Inferior parietal cortex (tissue), 1 donor: ENCODE data around the gene KL.

ENCODE experiments used
- DNase-seq: peaks from one replicate; pipeline ENCODE4 v3.0.0-alpha.2; 2016; ENCODE audit errors: extremely low spot score

Gene KL

DNA sequence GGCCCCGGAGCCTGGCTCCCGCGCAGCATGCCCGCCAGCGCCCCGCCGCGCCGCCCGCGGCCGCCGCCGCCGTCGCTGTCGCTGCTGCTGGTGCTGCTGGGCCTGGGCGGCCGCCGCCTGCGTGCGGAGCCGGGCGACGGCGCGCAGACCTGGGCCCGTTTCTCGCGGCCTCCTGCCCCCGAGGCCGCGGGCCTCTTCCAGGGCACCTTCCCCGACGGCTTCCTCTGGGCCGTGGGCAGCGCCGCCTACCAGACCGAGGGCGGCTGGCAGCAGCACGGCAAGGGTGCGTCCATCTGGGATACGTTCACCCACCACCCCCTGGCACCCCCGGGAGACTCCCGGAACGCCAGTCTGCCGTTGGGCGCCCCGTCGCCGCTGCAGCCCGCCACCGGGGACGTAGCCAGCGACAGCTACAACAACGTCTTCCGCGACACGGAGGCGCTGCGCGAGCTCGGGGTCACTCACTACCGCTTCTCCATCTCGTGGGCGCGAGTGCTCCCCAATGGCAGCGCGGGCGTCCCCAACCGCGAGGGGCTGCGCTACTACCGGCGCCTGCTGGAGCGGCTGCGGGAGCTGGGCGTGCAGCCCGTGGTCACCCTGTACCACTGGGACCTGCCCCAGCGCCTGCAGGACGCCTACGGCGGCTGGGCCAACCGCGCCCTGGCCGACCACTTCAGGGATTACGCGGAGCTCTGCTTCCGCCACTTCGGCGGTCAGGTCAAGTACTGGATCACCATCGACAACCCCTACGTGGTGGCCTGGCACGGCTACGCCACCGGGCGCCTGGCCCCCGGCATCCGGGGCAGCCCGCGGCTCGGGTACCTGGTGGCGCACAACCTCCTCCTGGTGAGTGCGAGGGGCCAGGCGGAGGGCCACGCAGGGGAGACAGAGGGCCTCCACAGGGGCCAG, at the start of gene KL:
KL (plus strand) TSS at position 10 of the 909 bp plus-strand sequence; CDS start at position 28, 18 bp downstream.
- no peak for DNase-seq

DNA sequence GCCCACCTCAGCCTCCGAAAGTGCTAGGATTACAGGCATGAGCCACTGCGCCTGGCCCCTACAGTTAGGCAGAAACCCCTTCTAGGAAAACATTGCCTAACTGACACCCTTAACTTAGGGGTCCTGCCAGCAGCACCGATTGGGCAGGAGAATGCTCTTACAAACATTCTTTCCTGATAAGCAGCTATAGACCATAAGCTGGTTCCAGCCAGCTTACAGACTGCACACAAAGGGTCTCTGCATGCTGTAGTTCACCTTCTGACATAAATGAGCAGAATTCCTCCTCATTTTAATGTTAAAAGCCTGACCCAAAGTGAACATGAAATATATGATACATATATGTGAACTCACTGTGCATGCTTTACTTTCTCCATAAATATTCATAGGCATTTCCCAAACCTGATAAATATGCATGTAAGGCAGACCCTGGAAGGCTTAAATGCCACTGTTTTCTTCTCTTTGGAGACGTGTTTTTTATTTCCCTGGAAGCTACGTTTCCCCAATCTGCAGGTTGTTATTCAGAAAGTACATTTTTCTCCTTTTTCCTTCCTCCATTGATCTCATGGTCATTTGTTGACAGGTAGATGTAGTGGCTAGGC, 48.5 kb upstream of the KL start:
- no peak for DNase-seq

DNA sequence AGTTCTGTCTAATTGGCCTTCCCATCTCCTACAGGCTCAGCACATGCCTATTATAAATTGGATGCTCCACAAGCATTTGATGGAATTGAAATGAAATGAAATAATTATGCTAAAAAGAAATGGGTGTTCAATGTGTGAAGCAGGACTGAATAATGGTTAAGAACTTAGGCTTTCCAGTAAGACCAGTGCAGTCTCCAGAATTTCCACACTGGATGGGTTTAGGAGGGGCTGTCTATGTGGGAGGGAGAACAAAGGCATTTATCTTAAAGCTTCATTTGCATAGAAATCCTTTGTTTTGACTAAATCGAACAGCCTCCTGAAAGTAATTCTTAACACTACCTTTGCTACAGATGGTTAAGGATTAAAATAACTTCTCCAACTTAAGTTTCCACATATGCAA, 47.9 kb upstream of the KL start:
- DNase-seq, result no peak

DNA sequence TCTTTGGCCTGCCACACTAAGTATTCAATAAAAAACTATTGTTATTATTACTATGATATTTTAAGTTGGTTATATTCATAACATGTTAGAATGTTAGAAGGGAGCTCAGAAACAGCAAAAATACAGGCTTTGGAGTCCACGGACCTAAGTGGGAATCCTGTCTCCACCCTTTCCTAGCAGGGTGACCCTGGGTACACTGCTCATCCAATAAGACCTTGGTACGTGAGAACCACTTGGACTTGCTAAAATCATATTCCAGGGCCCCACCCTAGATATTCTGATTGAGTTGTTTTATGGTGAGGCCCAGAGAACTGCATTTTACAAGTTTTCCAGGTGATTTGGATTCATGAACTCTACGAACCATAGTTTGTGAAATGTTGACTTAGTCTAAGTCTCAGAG, 47.4 kb upstream of the KL start:
- no peak for DNase-seq

DNA sequence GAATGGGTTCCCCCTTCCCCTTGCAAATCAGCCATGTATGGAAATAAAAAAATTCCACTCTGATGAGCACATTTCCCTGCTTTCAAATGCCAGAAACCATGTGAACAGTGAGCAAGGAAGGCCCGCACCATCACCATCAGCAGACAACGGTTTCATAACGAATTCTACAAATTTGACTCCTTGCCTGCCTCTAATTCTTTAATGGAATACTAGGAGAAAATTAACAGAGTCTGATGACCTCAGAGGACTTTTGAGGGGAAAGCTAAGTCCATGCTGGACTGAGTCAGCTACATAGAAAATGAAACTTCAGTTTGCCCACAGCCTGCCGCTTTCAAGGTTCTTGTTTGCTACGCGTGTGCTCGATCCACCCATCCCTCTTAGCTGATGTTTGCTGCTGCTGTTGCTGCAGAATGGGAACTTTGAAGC, 46.7 kb upstream of the KL start:
- DNase-seq, result no peak

DNA sequence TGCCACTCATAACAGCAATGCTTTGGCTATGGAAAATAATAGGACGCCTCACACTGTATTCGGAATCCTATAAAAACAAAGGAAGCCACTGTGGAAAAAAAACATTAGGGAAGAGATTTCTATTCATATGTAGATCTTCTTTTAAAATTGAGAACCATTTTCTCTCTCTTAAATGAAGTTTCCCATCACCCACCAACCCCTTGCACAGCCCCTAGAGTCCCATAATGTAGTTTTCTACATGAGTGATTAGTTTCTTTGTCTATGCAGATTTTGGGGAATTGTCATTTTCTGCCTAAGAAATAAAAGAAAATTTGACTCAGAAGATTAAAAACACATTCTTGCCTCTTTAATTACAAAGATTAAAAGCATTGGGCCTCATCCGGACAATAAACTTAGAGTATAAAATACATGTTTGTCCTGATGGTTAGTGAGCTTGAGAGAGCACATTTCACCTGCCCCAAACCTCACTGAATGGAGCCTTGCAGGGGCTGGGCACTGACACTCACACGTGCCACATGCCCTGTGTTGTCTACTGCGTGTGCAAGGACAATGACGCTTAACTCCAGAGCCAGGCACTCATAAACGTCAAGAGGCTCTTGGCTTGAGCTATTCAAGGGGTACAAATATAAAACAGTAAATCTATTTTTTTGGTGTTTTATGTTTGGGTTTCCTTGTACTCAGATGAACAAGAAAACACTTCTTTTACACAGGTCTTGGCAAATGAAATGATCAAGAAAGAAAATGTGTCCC, 40.0 kb upstream of the KL start:
- DNase-seq, result no peak

DNA sequence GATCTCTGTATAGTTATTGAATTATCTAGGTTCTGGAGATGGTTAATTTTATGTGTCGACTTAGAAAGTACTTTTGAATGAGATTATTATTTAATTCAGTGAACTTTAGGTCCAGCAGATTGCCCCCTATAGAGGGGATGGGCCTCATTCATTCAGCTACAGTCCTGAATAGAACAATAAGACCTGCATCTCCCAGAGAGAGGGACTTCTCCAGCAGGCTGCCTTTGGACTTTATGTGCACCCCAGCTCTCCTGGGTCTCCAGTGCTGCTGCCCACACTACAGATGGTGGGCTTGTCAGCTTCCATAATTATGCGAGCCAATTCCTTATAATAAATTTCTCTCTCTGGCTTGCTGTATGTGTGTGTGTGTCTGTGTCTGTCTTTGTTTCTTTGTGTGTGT, 39.3 kb upstream of the KL start:
- DNase-seq, result no peak

DNA sequence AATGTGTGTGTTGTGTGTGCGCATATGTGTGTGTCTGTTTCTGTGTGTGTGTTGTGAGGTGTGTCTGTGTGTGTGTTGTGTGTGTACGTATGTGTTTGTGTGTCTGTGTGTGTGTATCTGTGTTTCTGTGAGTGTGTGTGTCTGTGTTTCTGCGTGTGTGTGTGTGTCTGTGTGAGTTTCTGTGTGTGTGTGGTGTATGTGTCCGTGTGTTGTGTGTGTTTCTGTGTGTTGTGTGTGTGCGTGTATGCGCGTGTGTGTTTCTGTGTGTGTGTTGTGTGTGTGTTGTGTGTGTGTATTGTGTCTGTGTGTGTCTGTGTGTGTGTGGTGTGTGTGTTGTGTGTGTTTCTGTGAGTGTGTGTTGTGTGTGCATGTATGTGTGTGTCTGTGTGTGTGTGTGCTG, 38.9 kb upstream of the KL start:
- DNase-seq, result no peak

DNA sequence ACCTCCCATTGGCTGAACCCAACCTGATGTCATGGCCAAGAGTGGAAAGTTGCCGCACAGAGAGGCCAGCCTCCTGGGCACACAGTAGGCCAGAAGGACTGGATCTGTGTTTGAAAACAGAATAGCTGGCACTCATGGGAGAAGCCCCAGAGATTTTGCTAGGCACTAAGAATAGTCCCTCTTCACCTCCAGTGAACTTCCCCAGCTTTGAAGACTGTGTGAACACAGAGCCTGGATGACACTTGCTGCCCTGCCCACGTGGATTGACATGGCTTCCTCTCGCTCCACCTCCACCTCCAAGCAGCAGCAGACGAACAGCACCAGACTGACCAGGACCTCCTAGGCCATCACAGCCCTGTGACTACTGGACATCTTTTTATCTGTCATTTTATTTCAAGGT, 37.9 kb upstream of the KL start:
- DNase-seq, result no peak

DNA sequence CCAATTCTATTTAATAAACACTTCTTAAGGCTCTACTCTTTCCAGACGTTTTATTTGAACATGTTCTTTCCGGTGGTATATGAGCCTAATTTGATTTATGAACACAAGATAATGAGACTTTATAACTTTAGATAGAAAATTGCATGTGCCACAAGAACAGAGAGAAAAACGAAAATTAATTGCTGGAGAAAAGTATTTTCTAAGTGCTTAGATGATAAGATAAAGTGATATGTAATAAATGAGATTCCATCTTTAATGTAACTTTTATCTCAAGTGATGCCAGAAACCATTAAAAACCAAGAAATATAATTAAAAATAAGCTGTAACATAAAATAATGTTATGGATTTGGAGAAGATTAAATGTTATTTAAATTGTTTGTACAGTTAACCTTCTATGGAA, 33.2 kb upstream of the KL start:
- no peak for DNase-seq

DNA sequence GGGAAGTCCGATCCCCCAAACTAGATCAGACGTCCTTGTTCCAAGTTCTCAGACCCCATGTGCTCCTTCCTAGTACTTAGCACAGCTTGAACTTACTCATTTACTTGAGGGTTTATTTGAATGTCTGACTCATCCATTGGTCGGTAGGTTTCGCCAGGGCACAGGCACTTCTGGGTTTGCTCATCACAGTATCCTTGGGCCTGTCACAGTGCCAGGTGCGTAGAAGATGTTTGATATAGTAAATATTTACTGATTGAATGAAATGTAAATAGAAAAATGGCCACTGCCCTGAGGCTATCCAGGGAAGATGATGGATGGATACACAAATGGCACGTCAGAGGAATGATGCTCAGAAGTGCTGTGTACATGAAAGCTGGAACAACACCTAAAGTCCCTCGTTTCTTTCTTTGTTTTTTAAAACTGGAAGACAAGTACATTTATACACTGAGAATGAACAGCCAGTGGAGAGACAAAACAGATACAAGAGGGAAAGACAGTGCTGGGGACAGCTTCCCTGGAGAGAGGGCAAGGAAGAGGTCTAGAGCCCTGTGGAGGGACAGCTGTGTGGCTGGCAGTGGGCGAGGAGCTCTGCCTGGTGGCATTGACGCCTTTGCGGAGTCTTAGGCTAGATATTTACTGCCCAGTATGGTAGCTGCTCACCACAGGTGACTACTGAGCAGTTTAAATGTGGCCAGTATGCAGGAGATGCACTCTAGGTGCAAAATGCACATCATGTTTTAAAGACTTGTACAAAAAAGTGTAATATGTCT, 31.2 kb upstream of the KL start:
- no peak for DNase-seq

DNA sequence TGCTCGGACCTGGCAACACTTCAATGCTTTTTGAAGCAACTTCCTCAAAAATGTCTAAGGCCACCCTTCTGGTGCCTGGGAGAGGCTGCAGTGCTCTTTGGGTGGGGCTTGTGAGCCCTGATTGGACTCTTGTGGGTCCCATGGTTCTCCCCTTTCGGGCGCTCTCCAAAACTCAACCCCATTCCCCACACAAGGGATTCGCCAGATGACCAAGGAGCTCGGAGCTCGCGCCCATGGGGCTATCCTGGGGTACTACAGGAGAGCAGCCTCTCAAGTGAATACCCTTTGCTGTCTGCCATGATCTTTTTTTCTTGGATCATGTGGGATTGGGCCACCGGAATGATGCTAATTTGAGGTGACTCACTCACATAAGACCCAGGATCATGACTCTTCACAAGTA, 29.7 kb upstream of the KL start:
- DNase-seq, result no peak

DNA sequence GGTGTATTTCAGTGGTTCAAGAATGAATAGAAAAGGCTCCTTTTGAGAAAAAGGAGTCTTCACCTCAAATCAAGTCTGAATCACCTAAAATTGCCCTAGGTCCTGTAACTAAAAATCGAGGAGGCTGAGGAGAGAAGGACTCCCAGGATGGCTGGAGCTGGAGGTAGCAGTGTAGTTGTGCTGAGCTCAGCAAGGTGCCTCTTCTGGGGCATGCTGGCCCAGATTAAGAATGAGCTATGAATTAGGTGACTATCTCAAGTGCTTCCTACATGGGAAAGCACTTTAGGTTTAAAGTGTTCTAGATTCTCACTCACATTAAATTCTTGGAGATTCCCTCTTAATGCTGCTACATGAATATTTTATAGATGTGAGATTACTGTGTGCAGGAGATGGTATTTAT, 28.8 kb upstream of the KL start:
- DNase-seq, result no peak

DNA sequence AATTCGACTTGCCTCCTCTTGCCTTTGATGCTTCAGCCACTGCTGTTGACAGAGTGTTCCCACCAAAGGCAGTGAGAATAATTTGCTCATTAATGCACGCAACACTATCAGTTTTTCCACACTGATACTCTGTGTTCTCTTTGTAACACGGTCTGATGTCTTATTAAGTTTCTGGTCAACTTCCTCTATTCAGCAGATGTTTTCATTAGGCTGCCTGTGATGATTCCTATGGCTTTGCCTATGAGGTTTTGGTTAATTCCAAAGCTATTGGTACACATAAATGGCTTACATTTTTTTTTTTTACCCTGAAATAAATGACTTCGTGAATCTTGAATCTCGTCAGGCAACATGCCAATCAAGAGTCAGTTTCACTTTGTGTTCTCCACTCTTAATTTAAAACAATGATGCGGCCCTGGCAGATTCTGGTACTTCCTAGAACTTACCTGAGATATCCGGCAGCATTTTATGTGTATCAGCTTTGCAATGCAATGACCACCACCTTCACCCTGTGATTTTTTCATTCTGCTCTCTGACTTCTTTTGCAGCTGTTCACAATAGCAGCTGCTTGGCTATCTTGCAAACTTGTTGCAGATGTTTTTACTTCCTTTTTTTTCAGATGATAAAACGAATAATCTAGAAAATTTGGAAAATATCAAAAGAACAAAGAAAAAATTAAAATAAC, 27.5 kb upstream of the KL start:
- no peak for DNase-seq

DNA sequence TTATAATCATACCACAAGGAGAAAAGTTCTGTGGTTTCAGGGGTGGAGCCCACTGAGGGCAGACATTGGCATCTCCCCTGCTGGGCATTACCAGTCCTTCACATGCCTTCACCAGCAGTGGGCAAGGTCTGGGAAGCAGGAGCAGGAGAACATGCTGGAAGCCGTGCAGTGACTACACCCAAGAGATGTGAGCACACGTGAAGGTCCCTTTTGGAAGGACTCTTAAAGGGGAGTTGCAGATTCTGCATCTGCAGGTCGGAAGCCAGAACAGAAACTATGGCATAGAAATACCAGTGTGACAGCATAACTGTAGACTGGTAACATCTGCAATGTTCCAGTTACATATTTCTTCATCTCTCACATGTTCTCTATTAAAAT, 26.9 kb upstream of the KL start:
- no peak for DNase-seq

DNA sequence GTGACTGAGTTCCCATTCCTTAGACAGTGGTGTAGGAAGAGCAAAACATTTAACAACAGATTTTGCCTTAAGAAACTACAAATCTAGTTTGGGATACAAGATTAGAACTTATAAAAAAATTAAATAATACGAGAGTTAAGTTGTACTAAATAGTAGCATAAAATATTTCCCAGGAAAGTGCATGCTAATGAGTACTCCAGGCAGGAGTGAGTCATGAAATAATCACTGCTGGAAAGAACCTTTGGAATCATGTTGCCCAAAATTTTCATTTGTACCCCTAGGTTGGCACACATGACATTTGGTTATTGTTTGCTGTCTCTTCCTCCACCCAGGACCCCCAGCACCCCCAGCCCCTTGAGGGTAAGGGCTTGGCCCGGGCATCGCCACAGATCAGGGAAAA, 26.3 kb upstream of the KL start:
- no peak for DNase-seq

DNA sequence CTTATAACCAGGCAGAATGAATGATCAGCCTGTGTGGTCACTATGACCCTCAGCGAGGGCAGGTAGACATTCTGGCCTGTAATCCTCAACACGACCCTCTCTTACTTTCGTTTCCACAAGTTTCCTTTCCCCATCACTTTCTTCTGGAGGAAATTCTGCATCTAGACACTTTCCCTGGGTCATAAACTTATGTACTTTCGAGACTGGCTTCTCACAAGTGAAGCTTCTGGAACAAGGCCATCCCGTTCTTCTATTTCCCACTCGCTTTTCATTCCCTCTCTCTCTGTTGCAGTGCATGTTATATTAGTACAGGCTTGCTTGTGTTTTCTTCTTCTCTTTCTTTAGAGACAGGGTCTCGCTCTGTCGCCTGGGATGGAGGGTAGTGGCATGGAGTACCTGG, 23.1 kb upstream of the KL start:
- no peak for DNase-seq

DNA sequence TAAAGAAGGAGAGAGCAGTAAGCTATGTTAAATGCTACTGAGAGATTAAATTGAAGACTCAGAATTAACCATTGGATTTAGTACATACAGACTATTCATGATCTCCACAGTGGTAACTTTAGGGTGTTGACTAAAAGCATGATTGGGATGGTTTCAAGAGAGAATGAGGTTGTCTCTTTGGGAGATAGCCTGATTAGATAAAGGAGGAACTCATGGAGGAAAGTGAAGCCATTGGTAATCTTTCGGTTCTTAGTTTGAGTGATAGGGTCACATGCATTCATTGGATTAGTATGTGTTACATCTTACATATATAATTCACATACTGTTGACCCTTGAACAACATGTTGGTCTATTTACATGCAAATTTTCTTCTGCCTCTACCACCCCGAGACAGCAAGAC, 18.8 kb upstream of the KL start:
- DNase-seq, result no peak

DNA sequence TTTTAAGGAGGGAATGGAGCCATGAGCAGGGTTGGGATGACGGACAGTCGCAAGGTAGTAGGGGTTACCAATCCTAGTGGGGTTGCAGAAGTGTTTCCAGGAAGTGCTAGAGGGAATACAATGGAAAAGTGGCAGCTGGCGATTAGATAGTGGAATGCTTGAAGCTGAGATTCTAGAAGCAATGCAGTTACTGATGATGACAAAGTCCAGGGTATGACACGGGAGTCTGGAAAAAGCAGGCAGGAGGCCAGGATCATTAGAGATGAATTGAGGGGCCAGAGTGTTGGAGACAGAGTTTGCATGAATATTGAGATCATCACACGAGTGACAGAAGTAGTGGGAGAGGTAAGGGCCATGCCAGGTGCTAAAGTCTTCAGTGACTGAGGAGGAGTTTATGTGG, 17.3 kb upstream of the KL start:
- DNase-seq, result no peak

DNA sequence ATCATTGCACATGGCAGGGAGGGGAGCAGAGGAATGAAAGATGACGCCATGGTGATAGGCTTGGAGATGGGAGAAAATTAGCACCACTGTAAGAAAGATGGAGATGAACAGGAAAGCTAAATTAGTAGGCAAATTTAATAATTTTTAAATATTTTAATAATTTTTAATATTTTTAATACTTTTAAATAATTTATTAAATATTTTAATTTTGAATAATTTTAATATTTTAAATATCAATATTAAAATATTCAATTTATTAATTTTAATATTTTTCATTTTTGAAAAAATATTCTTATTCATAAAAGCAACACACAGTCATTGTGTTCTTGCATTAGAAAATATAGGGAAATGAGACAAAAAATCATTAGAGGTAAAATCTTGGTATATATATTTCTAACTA, 15.9 kb upstream of the KL start:
- DNase-seq, result no peak

DNA sequence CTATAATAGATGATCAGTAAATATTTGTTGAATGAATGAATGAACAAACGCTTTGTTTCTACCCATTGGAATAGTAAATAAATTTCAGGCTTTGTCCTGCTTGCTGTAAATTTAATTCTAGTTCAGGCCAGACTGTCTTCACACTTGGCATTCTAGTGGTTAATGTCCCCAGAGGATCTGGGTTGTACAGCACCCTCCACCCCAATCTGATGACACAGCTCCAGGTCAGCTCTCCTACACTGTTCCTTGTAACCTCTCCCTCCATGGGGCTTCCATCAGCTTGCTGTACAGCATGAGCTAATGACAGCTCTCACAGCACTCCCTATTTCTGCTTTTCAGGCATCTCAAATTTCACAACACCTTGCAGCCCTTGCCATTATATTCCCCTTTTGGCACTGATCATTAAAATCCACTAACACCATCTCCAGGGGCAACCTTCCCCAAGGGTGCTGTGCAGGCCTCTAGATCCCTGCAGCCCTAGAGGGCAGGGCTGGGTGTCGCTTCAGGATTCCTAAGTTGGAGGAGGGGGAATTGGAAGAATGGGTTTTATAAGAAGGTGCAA, 12.7 kb upstream of the KL start:
- no peak for DNase-seq
